Heart left ventricle (tissue), 16 donors: ENCODE measurements around the gene BMPR1A. TPM values are rescaled to one million over a fixed set of nuclear protein-coding genes. Genes with fewer than 3 reads are reported as not detected.

Source experiments
- ATAC-seq, 4 donors: fragments of 200-7000 bp; cut with Tn5 transposase; one replicate each; pipeline ENCODE4 v1.9.1; 2020 to 2022; ENCODE audit warnings: moderate library complexity in 4 of 4, mild to moderate bottlenecking in 3 of 4, moderate number of reproducible peaks in 1 of 4
- DNase-seq, 5 donors: peaks; one replicate each; pipeline ENCODE4 v3.0.0-alpha.2; 2020
- H3K27ac ChIP-seq, 12 donors: fragments of 200-600 bp; sonication (generic) in 4 of 12; one replicate each; pipeline versions ENCODE4 v1.5.0 to v1.8.0; 2016 to 2022; ENCODE audit warnings: mild to moderate bottlenecking in 2 of 12
- H3K27me3 ChIP-seq, 9 donors: fragments of 200-600 bp; sonication (generic) in 2 of 9; one replicate each; pipeline versions ENCODE4 v1.5.1 to v1.8.0; 2016 to 2022; ENCODE audit warnings: mild to moderate bottlenecking in 3 of 9
- H3K36me3 ChIP-seq, 9 donors: fragments of 200-600 bp; sonication (generic) in 2 of 9; one replicate each; pipeline versions ENCODE4 v1.5.0 to v1.8.0; 2018 to 2022; ENCODE audit warnings: mild to moderate bottlenecking in 2 of 9
- H3K4me1 ChIP-seq, 12 donors: fragments of 200-600 bp; sonication (generic) in 4 of 12; one replicate each; pipeline versions ENCODE4 v1.5.0 to v1.8.0; 2016 to 2022; ENCODE audit warnings: mild to moderate bottlenecking in 3 of 12
- H3K4me3 ChIP-seq, 12 donors: fragments of 200-600 bp; sonication (generic) in 4 of 12; one replicate each; pipeline versions ENCODE4 v1.5.0 to v1.8.0; 2017 to 2022; ENCODE audit warnings: mild to moderate bottlenecking in 9 of 12, moderate library complexity in 4 of 12
- H3K9me3 ChIP-seq, 12 donors: fragments of 200-600 bp; sonication (generic) in 4 of 12; one replicate each; pipeline versions ENCODE4 v1.5.0 to v1.8.0; 2016 to 2022; ENCODE audit warnings: mild to moderate bottlenecking in 1 of 12
- CTCF ChIP-seq, 12 donors: fragments of 200-600 bp; sonication (generic) in 4 of 12; IDR thresholded peaks; one replicate each; pipeline versions ENCODE4 v1.5.0 to v1.8.0; 2018 to 2022; ENCODE audit warnings: antibody characterized with exemption in 12 of 12, mild to moderate bottlenecking in 5 of 12
- POLR2A ChIP-seq, 2 donors: fragments of 450-650 bp; IDR thresholded peaks; one replicate each; pipeline ENCODE4 v1.6.1; 2017; ENCODE audit warnings: antibody characterized with exemption in 2 of 2, mild to moderate bottlenecking in 2 of 2, moderate library complexity in 2 of 2
- WGBS, 4 donors: extraction: QIAGEN DNeasy Blood & Tissue Kit in 2 of 4; methylation state at CpG; one replicate each; pipeline versions ENCODE4 v1.1.5 to v1.1.7; 2013 to 2018; 5-methylcytosine and 5-hydroxymethylcytosine counted together
- intact Hi-C, 10 donors: fragments of 100-400 bp; cut with DNase I; formaldehyde crosslinking; loops; one replicate each; pipeline versions ENCODE4 v1.11.1 to v1.14.2; 2022
- polyA plus RNA-seq, 2 donors: library from polyadenylated mRNA; stranded (reverse); fragments of 200-250 nt; gene quantifications; one replicate each; pipeline ENCODE4 v1.2.3, GENCODE V29; 2013
- total RNA-seq, 9 donors: library from RNA; depleted of rRNA in 2 of 9; stranded (reverse); fragments of >200 nt in 2 of 9; fragmentation: NEBNext Ultra II Directional in 3 of 9; extraction: Animal tissue kit (Norgen Biotek cat#: 25700) in 3 of 9; gene quantifications; one replicate each; pipeline versions ENCODE4 v1.1.0 to v1.2.4, GENCODE V29; 2016 to 2023
- donor health status: ischemic (EF 13 %, LVEDD 7.1; RV severe dilation, severe dysfunction).
- donor health status: healthy with polysubstance abuse.
- donor health status: DM: no; HTN: yes; CAD: no.
- donor health status: DM: no; HTN: no; CAD: no.
- donor health status: ischemic (EF 25% LVEDD 6.9; RV normal size, moderate dysfunction).
- donor health status: ischemic (EF 25% LVEDD 5.7; RV mildly dilated, moderate dysfunction).
- donor health status: healthy.
- donor health status: DM: yes; HTN: yes; CAD: no.
- donor health status: ischemic (EF 35%, LVEDD 5.7; RV mildly dilated, moderate dysfunction).
- donor health status: nonischemic (EF 11% LVEDD 7.7; RV severe dilation, severe dysfunction).
- donor health status: DM: yes; HTN: yes; CAD: no.
- donor health status: PGD.
- donor health status: ischemic (EF 29% LVEDD 5.4; RV normal size, mild dysfunction).
- donor health status: nonischemic (EF 23%, LVEDD 6.1; RV moderate dilation, normal function).

Gene BMPR1A
- total and polyA plus RNA-seq, 11 donors, result 6.3 to 72.0 (median 40.1) TPM

DNA sequence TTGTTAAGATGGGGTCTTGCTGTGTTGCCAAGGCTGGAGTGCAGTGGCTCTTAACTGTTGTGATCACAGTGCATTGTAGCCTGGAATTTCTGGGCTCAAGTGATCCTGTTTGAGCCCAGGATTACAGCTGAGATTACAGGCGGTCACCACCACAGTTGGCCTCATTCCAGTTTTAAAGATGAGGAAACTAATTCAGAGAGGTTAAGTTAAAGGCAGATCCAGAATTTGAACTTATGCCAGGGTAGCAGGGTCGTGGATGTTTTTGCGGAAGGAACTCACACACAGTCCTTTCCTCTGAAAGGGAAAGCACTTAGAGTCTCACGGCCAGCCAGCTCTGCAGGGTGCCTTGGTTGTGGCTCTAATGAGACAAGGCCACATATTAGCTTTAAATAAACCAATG lies 116.3 kb downstream of the BMPR1A start:
- peaks cover 0 to 35% (median 18%) of the 10 kb centered on the region in 12 donors for H3K4me1 ChIP-seq
- peak in 3 of 4 donors; percentile 53 to 71 (median 69) for ATAC-seq
- H3K9me3 ChIP-seq, result no peaks in the 10 kb centered on the region
- H3K4me3 ChIP-seq, result no peak overlapping the region
- 10 to 23% (median 13%) methylated on average over 4 of the region's 4 CpGs for WGBS, 4 donors
- H3K27ac ChIP-seq, result no peak overlapping the region
- no peaks in the 10 kb centered on the region for H3K27me3 ChIP-seq
- peaks cover 0 to 18% (median 0%) of the 10 kb centered on the region in 9 donors for H3K36me3 ChIP-seq
- peak in 1 of 5 donors; percentile 37 for DNase-seq
- no peak for TF ChIP-seq POLR2A (IDR thresholded peaks at IDR 0.05)
- TF ChIP-seq CTCF (IDR thresholded peaks at IDR 0.05), result no peak
- intact Hi-C loops, result no loop called here

DNA sequence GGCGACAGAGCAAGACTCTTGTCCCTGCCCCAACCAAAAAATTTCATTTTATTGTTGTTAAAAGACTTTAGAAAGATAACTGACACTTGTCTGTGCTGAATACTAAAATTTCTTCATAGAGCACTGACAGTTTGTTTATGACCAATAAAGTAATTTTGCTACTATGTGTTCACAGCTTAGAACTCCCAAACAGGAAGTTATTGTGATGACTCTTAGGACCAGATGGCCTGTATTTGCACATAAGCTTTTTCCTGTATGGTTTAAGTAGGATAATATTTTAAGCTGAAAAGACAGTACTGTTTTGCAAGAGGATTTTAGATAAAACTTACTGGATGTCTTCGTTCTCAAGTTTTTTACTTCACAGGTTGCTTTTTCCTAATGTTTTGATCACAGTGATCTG lies 120.3 kb downstream of the BMPR1A start:
- peaks cover 0 to 30% (median 3%) of the 10 kb centered on the region in 9 donors for H3K36me3 ChIP-seq
- 80 to 95% (median 89%) methylated on average over 2 of the region's 2 CpGs for WGBS, 4 donors
- no peak overlapping the region for H3K4me3 ChIP-seq
- intact Hi-C loops, result no loop called here
- no peaks in the 10 kb centered on the region for H3K9me3 ChIP-seq
- no peaks in the 10 kb centered on the region for H3K27me3 ChIP-seq
- no peak for ATAC-seq
- H3K27ac ChIP-seq, result no peak overlapping the region
- DNase-seq, result no peak
- peaks cover 0 to 22% (median 11%) of the 10 kb centered on the region in 12 donors for H3K4me1 ChIP-seq
- TF ChIP-seq POLR2A (IDR thresholded peaks at IDR 0.05), result no peak
- TF ChIP-seq CTCF (IDR thresholded peaks at IDR 0.05), result no peak

DNA sequence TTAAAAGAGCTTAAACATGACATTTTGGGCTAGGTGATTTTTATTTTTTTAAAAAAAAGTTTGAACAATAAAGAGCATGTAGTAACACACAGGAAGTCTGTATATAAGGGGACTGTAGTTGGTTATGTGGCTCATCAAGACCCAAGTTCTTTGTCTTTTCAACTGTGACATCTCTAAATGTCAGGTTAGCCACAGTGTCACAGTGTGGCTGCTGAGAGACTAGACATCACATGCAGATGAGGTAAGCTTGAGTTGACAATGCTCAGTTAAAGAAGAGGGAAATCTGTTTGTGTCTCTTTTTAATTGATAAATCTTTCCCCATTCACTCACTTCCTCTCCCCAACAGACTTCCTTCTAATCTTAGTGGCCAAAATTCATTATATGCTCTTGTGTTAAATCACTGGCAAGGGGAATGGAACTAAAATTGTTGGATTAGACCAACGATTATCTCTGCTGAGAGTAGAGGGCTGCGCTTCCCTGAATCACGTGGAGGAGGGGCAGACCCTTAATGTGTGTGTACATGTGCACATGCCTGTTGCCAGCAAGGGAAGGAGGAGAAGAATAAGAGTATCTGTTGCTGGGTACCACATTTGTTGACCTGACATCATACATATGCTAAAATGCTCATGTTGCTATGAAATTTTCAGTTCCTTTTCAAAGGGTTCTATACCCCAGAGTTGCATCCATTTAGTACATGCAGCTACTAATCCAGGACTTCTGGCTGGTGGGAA lies 122.7 kb downstream of the BMPR1A start:
- 54 to 80% (median 67%) methylated on average over 3 of the region's 3 CpGs for WGBS, 4 donors
- Histone ChIP-seq H3K27me3 (no peaks in the 10 kb centered on the region), H3K4me3 (no peak overlapping the region), H3K9me3 (no peaks in the 10 kb centered on the region), H3K36me3 (peaks cover 0 to 30% (median 3%) of the 10 kb centered on the region in 9 donors), H3K4me1 (peaks cover 0 to 10% (median 0%) of the 10 kb centered on the region in 12 donors), H3K27ac (no peak overlapping the region)
- ATAC-seq, result no peak
- intact Hi-C loops, result no loop called here
- no peak for DNase-seq
- TF ChIP-seq CTCF (IDR thresholded peaks at IDR 0.05) (no peak), POLR2A (IDR thresholded peaks at IDR 0.05) (no peak)

- Histone ChIP-seq H3K27ac (no peak overlapping the region), H3K36me3 (peaks cover 0 to 26% (median 3%) of the 10 kb centered on the region in 9 donors), H3K27me3 (no peaks in the 10 kb centered on the region), H3K4me1 (peaks cover 0 to 10% (median 0%) of the 10 kb centered on the region in 12 donors), H3K4me3 (no peak overlapping the region), H3K9me3 (no peaks in the 10 kb centered on the region)
- intact Hi-C loops, result no loop called here
- 93 to 97% (median 95%) methylated on average over 4 of the region's 4 CpGs for WGBS, 4 donors
- ATAC-seq (no peak), DNase-seq (no peak)
- no peak for TF ChIP-seq POLR2A (IDR thresholded peaks at IDR 0.05)
- no peak for TF ChIP-seq CTCF (IDR thresholded peaks at IDR 0.05)
Observed at GRCh38 chr10:86880971-86881370, 124.6 kb downstream of the BMPR1A start.
